Measurements from ENCODE around the gene CALN1. TPM values are rescaled to one million over a fixed set of nuclear protein-coding genes. Genes with fewer than 3 reads are reported as not detected.

CALN1 gene
- total and polyA plus RNA-seq, 12 donors, result not detected

DNA sequence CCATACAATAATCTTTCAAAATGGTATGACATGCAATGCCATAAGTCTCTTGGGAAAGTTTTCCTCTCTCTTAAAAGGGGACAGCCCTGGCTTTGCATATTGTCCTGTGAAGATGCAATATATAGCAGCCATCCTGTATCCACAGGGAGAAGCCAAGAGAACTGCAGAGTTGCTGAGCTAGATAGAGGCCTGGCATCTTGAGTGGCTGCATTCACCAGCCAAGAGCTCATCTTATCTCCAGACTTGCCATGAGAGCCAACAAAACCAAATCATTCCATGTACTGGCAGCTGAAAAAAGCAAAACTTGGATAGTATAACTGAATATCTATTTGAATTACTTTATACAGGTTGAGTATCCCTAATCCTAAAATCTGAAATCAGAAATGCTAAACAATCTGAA, 348.8 kb downstream of the CALN1 start:
- no peaks in the 10 kb centered on the region for H3K36me3 ChIP-seq
- ATAC-seq (no peak), DNase-seq (no peak)
- no peak overlapping the region for H3K4me3 ChIP-seq
- no peak overlapping the region for H3K27ac ChIP-seq
- H3K9me3 ChIP-seq, result peaks cover 0 to 5% (median 0%) of the 10 kb centered on the region in 11 donors
- intact Hi-C loops (cut with DNase I), result no loop called here
- peaks cover 0 to 7% (median 0%) of the 10 kb centered on the region in 9 donors for H3K4me1 ChIP-seq
- no peaks in the 10 kb centered on the region for H3K27me3 ChIP-seq
- no peak for TF ChIP-seq CTCF (IDR thresholded peaks at IDR 0.05)

GRCh38 chr7:72062666-72063065, 349.5 kb downstream of the CALN1 start:
- Histone ChIP-seq H3K9me3 (peaks cover 0 to 5% (median 0%) of the 10 kb centered on the region in 11 donors), H3K27ac (no peak overlapping the region), H3K4me1 (peaks cover 0 to 13% (median 0%) of the 10 kb centered on the region in 9 donors), H3K36me3 (no peaks in the 10 kb centered on the region), H3K4me3 (no peak overlapping the region), H3K27me3 (no peaks in the 10 kb centered on the region)
- WGBS, 2 donors, result 78 to 83% methylated on average over 1 of the region's 1 CpG
- intact Hi-C loops (cut with DNase I), result no loop called here
- TF ChIP-seq CTCF (IDR thresholded peaks at IDR 0.05), result no peak
- ATAC-seq (no peak), DNase-seq (no peak)

DNA sequence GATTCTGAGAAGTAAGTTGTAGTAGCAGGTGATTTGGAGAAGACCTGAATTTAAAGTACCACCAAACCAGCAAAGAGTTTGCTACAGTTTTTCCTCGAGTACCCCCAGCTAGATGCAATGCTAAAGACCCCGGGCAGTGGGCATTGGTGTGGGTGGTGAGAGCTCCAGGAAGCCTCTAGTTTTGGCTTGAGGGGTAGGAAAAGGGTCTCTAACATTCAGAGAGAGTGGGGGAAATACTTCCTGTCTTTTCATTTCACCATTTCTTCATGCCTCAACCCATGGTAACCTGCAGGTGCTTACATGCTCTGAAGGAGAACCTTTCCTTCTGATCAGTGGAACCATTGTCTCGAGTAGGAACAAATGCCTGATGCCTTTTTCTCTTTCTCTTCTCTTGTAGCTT, 352.2 kb downstream of the CALN1 start:
- H3K36me3 ChIP-seq, result no peaks in the 10 kb centered on the region
- no peak for TF ChIP-seq CTCF (IDR thresholded peaks at IDR 0.05)
- H3K4me1 ChIP-seq, result peaks cover 0 to 14% (median 0%) of the 10 kb centered on the region in 9 donors
- DNase-seq, result no peak
- no peaks in the 10 kb centered on the region for H3K27me3 ChIP-seq
- H3K9me3 ChIP-seq, result peaks cover 0 to 5% (median 0%) of the 10 kb centered on the region in 11 donors
- H3K4me3 ChIP-seq, result no peak overlapping the region
- no peak for ATAC-seq
- WGBS, 2 donors, result 75 to 86% methylated on average over 3 of the region's 3 CpGs
- intact Hi-C loops (cut with DNase I), result no loop called here
- H3K27ac ChIP-seq, result no peak overlapping the region

- Histone ChIP-seq H3K9me3 (peaks cover 0 to 5% (median 0%) of the 10 kb centered on the region in 11 donors), H3K4me3 (peak overlapping the region in 1 of 10 donors; percentile 38), H3K36me3 (no peaks in the 10 kb centered on the region), H3K27ac (no peak overlapping the region), H3K4me1 (peaks cover 0 to 14% (median 0%) of the 10 kb centered on the region in 9 donors), H3K27me3 (no peaks in the 10 kb centered on the region)
- intact Hi-C loops (cut with DNase I), result no loop called here
- WGBS, 2 donors, result 27 to 38% methylated on average over 8 of the region's 8 CpGs
- DNase-seq, result peak; percentile 12 to 50
- no peak for ATAC-seq
- no peak for TF ChIP-seq CTCF (IDR thresholded peaks at IDR 0.05)
Measured at GRCh38 chr7:72058579-72058978, 353.6 kb downstream of the CALN1 start.

All from heart right ventricle (tissue), 16 donors.